Stimulated activated CD4-positive, alpha-beta T cell treated with anti-CD3 and anti-CD28 coated beads, Interleukin-4, amount 100 ng/mL, for 4 hours (primary cell): ENCODE results near the gene MCCC2.
"Not testable (repeated sequence)": the region's sequence is repeated elsewhere in the genome, so short reads cannot be mapped to it uniquely, and the experiment has no call there.

Experiments
- DNase-seq, 2 experiments: peaks; one replicate each; pipeline ENCODE4 v3.0.0-alpha.2; 2020

MCCC2 gene

DNA sequence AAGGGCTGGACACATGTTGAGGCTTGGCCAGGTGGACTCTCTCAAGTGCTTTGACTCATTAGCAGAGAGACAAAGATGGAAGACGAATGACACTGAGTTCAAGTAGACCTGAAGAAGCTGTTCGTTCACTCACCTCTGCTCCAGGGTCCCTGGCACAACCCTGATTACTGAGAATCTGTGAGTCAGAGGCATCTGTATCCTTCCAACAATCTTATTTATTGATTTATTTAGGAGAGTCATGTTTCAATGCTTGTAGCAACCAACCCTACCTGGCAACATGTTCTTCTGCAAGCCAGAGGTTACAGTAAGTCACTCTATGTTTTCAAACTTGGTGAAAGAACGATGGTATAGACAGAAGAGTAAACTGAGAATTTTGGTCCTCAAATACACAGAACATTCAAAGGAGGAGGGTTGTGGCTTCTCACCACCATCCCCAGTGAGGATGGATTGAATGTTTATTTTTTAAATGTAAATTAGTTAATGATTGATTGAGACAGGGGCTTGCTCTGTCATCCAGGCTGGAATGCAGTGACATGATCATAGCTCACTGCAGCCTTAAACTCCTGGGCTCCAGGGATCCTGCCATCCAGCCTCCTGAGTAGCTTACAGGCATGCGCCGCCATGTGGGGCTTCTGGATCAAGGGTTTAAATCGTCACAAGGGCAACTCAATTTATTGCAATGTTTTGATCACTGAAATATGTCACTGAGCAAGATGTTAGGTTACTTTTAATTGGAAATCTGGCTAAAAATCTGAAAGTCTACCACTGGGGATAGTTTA is 76.2 kb downstream of the MCCC2 start:
- no peak for DNase-seq

- DNase-seq, result not testable (repeated sequence)
These were observed 77.5 kb downstream of the MCCC2 start for GRCh38 chr5:71664615-71665014.

GRCh38 chr5:71666321-71666720 is 79.2 kb downstream of the MCCC2 start:
- DNase-seq, result no peak

- no peak for DNase-seq
These were observed 90.8 kb downstream of the MCCC2 start for GRCh38 chr5:71677977-71678376.

- DNase-seq, result no peak
These were observed 92.6 kb downstream of the MCCC2 start for GRCh38 chr5:71679714-71680113.

DNA sequence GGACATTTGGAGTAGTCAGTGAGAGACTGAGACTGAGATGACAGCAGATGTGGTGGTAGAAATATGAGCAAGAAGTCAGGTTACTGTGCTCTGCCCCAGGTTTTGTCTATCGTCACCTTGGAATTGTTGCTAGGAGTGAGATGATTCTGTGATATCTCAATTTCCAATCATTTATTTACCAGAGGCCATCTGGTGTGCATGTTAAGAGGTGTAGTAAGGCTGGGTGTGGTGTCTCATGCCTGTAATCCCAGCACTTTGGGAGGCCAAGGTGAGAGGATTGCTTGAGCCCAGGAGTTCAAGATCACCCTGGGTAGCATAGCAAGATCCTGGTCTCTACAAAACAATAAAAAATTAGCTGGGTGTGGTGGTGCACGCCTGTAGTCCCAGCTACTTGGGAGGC is 93.4 kb downstream of the MCCC2 start:
- no peak for DNase-seq

DNA sequence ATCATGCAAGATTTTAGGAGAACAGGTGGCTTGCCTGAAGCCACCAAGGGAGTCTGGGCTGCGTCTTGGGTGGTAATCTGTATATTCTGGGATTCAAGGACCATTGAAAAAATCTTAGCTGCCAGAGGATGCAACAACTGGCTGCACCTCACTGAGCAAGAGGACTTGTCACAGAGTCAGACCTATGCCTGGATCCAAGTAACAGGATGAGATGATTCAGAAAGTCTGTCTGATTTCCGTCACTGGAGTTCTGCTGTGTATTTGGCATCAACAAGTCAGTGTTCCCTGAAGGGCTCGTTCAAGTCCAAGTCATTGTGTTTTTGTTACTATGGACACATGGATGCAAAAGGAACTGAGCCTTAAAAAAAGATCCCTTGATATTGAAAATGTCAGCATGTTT is 94.2 kb downstream of the MCCC2 start:
- no peak for DNase-seq

DNA sequence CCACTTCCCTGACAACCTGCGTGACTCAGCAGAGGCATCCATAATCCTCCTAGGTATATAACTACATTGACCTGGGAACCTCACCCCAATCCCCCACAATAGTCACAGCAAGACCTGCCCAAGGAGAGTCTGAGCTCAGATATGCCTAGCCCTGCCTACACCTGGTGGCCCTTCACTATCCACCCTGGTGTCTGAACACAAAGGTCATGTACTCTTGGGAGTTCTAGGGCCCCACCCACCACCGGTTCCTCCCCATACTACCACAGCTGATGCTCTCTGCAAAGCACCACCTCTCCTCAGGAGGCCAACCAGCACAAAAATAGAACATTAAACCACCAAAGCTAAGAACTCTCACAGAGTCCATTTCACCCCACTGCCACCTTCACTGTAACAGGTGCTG is 97.2 kb downstream of the MCCC2 start:
- no peak for DNase-seq

DNA sequence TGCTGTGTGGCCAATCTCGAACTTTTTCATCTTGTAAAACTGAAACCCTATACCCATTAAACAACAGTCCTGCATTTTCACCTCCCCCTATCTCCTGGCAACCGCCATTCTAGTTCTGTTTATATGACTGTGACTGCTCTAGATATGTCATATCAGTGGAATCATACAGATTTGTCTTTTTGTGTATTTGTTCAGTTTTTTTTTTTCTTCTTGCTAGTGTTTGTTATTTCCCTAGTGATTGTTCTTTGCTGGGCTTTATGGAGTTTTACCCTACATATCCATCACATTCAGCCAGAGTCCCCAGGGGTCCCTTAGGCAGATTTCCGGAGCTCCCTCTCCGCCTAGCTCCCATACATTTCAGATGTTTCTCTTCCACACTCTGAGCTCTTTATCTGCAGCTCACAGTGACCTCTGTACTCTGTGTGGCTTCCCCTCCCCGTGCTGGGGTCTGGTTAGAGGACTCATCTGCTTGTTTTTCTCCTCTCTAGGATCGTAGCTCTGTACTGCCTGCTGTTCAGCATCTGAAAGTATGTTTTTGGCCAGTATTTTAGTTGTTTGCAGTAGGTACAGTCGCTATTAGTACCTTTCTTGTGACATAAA is 106.8 kb downstream of the MCCC2 start:
- no peak for DNase-seq

DNA sequence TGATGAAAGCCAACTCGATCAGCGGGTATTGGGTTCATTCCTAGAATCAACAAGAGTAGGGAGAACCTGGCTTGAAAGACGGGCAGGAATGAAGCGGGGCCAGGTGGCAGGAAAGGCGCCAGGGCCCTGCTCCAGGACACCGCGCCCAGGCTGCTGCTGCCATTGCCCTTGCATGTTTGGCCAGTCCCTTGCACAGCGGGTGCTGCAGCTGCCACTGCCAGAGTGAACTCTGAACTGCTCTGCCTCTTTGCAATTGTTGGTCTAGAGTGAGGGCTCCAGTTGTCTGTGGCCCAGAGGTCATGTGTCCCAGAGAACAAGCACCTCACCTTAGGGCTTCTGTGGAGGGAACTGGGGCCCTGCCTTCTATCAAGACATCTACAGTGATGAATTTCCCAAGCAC is 107.9 kb downstream of the MCCC2 start:
- DNase-seq, result no peak

DNA sequence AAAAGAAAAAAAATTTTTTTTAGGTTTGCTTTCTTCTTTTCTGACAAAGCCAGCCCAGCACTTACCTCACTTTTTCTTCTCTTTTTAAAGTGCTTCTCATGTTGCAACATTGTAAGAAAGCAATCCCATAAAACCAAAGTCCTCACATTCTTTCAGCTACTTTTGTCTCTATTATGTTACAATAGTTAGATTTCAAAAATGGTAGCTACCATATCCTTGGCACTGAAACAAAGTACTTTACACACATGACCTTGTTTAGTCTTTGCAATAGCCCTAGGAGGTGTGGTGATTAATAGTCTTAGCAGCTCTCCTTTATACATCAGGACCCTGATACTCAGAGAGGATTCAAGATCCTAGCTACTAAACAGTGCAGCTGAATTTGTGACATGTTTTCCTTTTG is 108.5 kb downstream of the MCCC2 start:
- DNase-seq, result no peak

DNA sequence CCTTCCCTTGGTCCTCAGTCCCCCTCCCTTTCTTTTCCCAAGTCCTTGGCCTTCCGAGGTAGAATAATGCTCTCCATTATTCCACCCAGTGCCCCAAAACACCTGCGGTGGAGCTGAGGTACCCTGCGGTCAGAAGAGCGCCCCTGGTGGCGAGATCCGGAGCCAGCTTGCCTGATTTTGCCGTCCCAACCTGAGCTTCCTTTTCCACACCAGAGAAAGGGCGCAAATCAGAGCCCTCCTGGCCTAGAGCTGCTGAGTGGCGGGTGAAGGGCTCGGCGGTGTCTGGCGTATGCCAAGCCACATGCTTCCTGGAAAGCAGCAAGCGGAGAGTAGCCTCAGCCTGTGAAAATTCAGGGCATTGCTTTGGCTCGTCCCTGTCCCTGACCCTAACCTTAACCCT is 110.8 kb downstream of the MCCC2 start:
- no peak for DNase-seq

DNA sequence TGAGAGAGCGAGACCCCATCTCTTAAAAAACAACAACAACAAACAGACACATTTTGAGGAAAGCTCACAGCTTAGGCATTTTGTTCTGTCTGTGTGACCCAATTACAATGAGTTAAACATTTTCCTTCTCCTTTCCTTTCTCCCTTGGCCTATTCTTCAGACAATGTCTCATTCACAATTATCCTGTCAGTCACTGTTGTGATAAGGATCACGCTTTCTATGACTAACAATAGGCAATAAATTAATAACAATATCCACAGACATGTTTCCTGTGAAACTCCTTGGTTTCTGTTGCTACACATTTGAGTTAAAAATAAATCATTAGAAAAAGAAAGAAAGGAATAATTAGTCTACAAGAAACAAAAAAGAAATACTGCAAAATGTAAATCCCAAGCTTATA is 112.1 kb downstream of the MCCC2 start:
- DNase-seq, result no peak

DNA sequence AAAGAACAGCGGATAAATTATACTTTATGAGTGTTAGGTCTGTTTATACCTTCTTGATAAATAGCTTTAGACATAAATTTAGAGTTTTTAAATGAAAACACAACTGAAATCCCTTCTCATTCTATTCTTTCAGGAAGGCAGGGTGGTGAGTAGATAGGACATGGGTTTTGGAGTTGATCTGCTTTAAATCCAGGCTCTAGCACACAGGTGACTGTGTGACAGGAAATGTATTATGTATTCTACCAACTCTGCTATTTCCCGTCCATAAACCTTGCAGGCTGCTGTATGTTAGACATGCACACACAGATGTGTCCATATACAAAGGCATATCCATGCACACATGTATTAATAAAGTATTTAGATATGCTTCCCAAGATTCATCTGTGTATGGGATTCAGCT is 112.6 kb downstream of the MCCC2 start:
- DNase-seq, result no peak

DNA sequence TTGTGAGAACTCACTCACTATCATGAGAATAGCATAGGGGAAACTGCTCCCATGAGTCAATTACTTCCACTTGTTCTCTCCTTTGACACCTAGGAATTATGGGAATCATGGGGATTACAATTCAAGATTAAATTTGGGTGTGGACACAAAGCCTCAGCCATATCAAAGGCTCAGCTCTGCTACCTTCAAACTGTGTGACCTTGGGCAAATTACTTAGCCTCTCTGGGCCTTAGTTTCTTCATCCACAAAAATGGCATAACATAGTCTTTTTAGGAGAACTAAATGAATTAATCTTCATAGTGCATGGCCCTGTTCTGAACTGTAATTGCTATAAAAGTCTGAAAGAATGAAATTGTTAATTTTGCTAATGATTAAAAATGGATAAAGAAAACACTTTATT is 113.7 kb downstream of the MCCC2 start:
- no peak for DNase-seq

- DNase-seq, result no peak
These were observed 114.3 kb downstream of the MCCC2 start for GRCh38 chr5:71701407-71701806.

GRCh38 chr5:71703941-71704340 is 116.8 kb downstream of the MCCC2 start:
- DNase-seq, result no peak

GRCh38 chr5:71705421-71705820 is 118.3 kb downstream of the MCCC2 start:
- DNase-seq, result no peak

- DNase-seq, result no peak
These were observed 119.8 kb downstream of the MCCC2 start for GRCh38 chr5:71706906-71707305.
